Mesendoderm (in vitro differentiated cells): ENCODE measurements around the gene TMEM72.

Experiments used
- DNase-seq: peaks from one replicate; pipeline ENCODE4 v3.0.0; 2013
- H2AK5ac ChIP-seq: 2 replicates; pipeline ENCODE4 v1.6.1; 2013; ENCODE audit warnings: low read length, inconsistent platforms
- H2BK120ac ChIP-seq: 2 replicates; pipeline ENCODE4 v1.6.1; 2013; ENCODE audit warnings: low read depth, mild to moderate bottlenecking, low read length, moderate library complexity, mixed read lengths
- H2BK15ac ChIP-seq: replicated peaks from 2 replicates; pipeline ENCODE4 v1.6.1; 2013; ENCODE audit warnings: low read depth, mild to moderate bottlenecking, moderate library complexity
- H2BK5ac ChIP-seq: 2 replicates; pipeline ENCODE4 v1.6.1; 2013; ENCODE audit warnings: low read length, inconsistent platforms
- H3K18ac ChIP-seq: 2 replicates; pipeline ENCODE4 v1.6.1; 2013; ENCODE audit warnings: mild to moderate bottlenecking, low read length, mixed read lengths
- H3K23ac ChIP-seq: one replicate; pipeline ENCODE4 v1.6.1; 2013; ENCODE audit warnings: low read length
- H3K27ac ChIP-seq: 2 replicates; pipeline ENCODE4 v1.5.1; 2013; ENCODE audit warnings: low read depth, mild to moderate bottlenecking, inconsistent platforms, low read length, moderate library complexity
- H3K27me3 ChIP-seq: 2 replicates; pipeline ENCODE4 v1.6.1; 2013; ENCODE audit warnings: low read length, control low read depth, mild to moderate bottlenecking, inconsistent platforms; ENCODE audit not compliant: insufficient read depth, poor library complexity
- H3K36me3 ChIP-seq: 2 replicates; pipeline ENCODE4 v1.6.1; 2013; ENCODE audit warnings: low read length, inconsistent platforms; ENCODE audit not compliant: control insufficient read depth, insufficient read depth
- H3K4ac ChIP-seq: one replicate; pipeline ENCODE4 v1.6.1; 2013; ENCODE audit warnings: low read depth, mild to moderate bottlenecking, low read length, moderate library complexity
- H3K4me1 ChIP-seq: 2 replicates; pipeline ENCODE4 v1.6.1; 2013; ENCODE audit warnings: low read depth, low read length, inconsistent platforms; ENCODE audit not compliant: control insufficient read depth
- H3K4me2 ChIP-seq: 2 replicates; pipeline ENCODE4 v1.6.1; 2013; ENCODE audit warnings: low read length
- H3K4me3 ChIP-seq: 2 replicates; pipeline ENCODE4 v1.5.1; 2013; ENCODE audit warnings: mild to moderate bottlenecking, low read length
- H3K56ac ChIP-seq: one replicate; pipeline ENCODE4 v1.6.1; 2013; ENCODE audit warnings: low read length
- H3K79me1 ChIP-seq: 2 replicates; pipeline ENCODE4 v1.6.1; 2013; ENCODE audit warnings: low read length, inconsistent platforms
- H3K79me2 ChIP-seq: 2 replicates; pipeline ENCODE4 v1.6.1; 2013; ENCODE audit warnings: mild to moderate bottlenecking, low read length; ENCODE audit not compliant: control insufficient read depth, insufficient read depth
- H3K9ac ChIP-seq: 2 replicates; pipeline ENCODE4 v1.6.1; 2013; ENCODE audit warnings: low read length, inconsistent platforms
- H4K5ac ChIP-seq: one replicate; pipeline ENCODE4 v1.6.1; 2013; ENCODE audit warnings: low read length
- H4K8ac ChIP-seq: one replicate; pipeline ENCODE4 v1.6.1; 2013; ENCODE audit warnings: low read depth, mild to moderate bottlenecking, control low read depth, low read length, moderate library complexity
- WGBS: extraction: QIAGEN DNeasy Blood & Tissue Kit; methylation state at CpG from one replicate; pipeline ENCODE4 v1.1.7; 2013; ENCODE audit warnings: low lambda C conversion rate, missing lambda C conversion rate; ENCODE audit not compliant: insufficient coverage; ENCODE audit errors: extremely low coverage; 5-methylcytosine and 5-hydroxymethylcytosine counted together

Gene TMEM72

DNA sequence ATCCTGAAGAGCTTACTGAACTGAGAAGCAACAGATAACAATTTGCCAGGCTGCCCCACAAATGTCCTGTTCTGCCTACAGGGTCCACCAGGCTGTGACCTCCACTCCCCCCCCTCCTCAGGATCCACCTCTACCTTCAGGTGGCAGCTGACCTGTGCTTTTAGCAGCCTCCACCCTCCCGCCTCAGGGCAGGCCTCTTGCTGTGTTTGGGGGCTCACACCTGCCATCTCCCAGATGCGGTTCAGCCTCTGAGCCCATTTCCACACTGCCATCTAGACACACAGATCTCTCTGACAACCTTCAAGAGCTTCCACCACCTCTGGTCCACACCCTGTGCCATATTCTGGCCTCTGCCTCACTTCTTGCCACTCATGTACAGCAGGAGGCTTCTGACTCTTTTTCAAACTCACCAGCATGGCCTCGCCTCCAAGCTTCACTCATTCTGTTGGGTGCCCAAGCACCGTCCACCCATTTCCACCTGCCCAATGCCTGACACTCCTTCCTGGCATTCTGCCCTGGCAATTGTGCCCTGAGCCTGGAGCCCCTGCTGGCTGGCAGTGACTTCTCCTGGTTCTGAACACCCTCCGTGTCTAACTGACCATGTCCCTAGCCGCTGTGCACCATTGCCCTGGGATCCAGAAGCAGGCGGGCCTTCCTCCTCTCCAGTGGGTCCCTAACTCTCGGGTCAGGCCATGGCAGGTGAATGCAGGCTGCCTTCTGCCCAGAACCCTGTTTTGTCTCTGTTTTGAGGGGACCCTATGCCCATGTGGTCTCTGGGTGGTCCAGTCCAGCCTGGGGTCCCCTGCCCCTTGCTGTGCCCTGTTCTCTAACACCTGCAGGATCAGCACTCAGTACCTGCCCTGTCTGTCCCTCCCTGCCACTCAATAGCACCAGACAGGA is 18.5 kb downstream of the TMEM72 start:
- no peak overlapping the region for H3K23ac ChIP-seq
- H4K8ac ChIP-seq, result no peak overlapping the region
- no peaks in the 10 kb centered on the region for H3K4me1 ChIP-seq
- H3K27ac ChIP-seq, result no peak overlapping the region
- WGBS, result no CpG with 5 or more reads among the region's 8 CpGs
- H2BK120ac ChIP-seq, result no peak overlapping the region
- H3K56ac ChIP-seq, result no peak overlapping the region
- H2AK5ac ChIP-seq, result no peak overlapping the region
- H3K36me3 ChIP-seq, result no peaks in the 10 kb centered on the region
- no peak overlapping the region for H3K18ac ChIP-seq
- H2BK15ac ChIP-seq, result no peak overlapping the region
- H3K9ac ChIP-seq, result no peak overlapping the region
- no peaks in the 10 kb centered on the region for H3K79me2 ChIP-seq
- no peak overlapping the region for H2BK5ac ChIP-seq
- no peaks in the 10 kb centered on the region for H3K27me3 ChIP-seq
- DNase-seq, result no peak
- H4K5ac ChIP-seq, result no peak overlapping the region
- no peak overlapping the region for H3K4me2 ChIP-seq
- no peaks in the 10 kb centered on the region for H3K79me1 ChIP-seq
- H3K4me3 ChIP-seq, result no peak overlapping the region
- H3K4ac ChIP-seq, result no peak overlapping the region

DNA sequence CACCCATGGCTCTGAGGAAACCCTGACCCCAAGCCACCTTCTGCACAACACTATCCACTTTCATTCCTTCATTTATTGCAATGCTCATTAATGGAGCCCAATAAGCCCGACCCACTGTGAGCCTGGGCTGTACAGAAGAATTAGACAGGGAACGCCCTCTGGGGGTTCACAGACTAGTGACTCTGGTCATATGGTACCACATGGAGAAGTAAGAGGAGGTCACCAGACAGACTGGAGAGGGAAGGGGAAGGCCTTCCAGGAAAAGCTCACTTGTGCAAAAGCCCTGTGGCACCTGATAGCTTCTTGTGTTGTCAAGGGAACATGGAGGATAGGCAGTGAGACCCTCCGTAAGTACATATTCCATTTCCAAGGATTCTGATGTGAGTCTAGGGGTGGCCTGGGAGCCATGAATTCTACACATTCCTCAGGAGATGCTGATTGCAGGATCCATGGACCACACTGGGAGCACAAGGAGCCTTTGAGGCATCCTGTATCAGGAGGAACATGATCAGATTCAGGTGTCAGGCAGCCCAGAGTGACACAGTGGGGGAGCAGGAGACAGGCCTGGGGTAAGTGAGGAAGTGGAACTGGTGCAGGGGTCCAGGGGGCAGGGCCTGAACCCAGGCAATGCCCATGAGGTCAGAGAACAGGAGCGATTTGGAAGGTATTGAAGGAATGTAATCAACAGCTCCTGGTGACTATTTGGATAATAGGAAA is 19.9 kb downstream of the TMEM72 start:
- Histone ChIP-seq H2BK120ac (no peak overlapping the region), H3K4ac (no peak overlapping the region), H3K27ac (no peak overlapping the region), H3K9ac (no peak overlapping the region), H2AK5ac (no peak overlapping the region), H3K4me3 (no peak overlapping the region), H3K27me3 (no peaks in the 10 kb centered on the region), H2BK5ac (no peak overlapping the region), H3K56ac (no peak overlapping the region), H3K36me3 (no peaks in the 10 kb centered on the region), H3K4me1 (no peaks in the 10 kb centered on the region), H2BK15ac (no peak overlapping the region), H4K8ac (no peak overlapping the region), H3K23ac (no peak overlapping the region), H3K18ac (no peak overlapping the region), H3K79me2 (no peaks in the 10 kb centered on the region), H4K5ac (no peak overlapping the region), H3K4me2 (no peak overlapping the region), H3K79me1 (no peaks in the 10 kb centered on the region)
- no CpG with 5 or more reads among the region's 4 CpGs for WGBS
- no peak for DNase-seq

DNA sequence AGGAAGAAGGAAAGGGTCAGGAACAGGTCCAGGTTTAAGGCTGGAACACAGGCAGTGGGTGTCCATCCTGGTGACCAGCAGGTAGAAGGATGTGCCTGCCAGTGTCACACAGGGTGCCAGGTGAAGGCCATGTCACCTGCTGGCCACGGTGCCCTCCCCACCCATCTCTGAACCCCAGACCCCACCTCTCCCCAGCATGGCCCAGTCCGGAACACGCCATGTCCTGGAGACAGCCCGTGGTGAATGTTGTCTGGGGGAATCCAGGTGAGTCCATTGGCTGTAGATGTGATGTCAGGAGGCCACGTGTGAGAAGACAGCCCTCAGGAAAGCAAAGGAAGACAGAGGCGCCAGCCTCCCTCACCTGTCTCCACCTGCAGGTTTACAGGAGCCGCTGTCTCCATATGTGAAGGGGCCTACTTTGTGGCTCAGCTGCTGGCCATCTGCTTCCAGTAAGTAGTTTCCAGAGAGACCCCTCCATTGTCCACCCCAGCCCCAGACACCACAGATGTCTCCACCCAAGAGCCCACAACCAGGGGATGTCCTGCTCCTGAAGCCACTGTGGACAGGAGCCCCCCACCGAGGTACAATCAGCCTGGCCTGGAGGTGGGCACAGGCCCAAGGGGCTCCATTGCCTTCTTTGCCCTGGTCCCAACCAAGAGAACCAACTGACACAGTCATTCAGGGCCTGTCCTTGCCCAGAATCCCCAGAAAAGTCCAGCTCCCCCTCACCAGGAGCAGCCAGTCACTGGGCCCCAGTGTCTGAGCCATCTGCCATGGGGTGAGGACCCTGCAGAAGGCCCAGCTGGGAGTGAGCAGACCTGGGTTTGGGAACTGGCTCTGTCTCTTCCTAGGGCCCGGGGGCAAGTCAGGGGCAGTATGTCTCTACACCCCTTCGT is 20.7 kb downstream of the TMEM72 start:
- Histone ChIP-seq H3K23ac (no peak overlapping the region), H3K4me2 (no peak overlapping the region), H2BK15ac (no peak overlapping the region), H3K4me1 (no peaks in the 10 kb centered on the region), H3K4me3 (no peak overlapping the region), H3K18ac (no peak overlapping the region), H3K27ac (no peak overlapping the region), H3K56ac (no peak overlapping the region), H3K79me1 (no peaks in the 10 kb centered on the region), H3K27me3 (no peaks in the 10 kb centered on the region), H4K5ac (no peak overlapping the region), H4K8ac (no peak overlapping the region), H3K4ac (no peak overlapping the region), H3K9ac (no peak overlapping the region), H2AK5ac (no peak overlapping the region), H2BK5ac (no peak overlapping the region), H3K79me2 (no peaks in the 10 kb centered on the region), H3K36me3 (no peaks in the 10 kb centered on the region), H2BK120ac (no peak overlapping the region)
- DNase-seq, result no peak
- no CpG with 5 or more reads among the region's 10 CpGs for WGBS

DNA sequence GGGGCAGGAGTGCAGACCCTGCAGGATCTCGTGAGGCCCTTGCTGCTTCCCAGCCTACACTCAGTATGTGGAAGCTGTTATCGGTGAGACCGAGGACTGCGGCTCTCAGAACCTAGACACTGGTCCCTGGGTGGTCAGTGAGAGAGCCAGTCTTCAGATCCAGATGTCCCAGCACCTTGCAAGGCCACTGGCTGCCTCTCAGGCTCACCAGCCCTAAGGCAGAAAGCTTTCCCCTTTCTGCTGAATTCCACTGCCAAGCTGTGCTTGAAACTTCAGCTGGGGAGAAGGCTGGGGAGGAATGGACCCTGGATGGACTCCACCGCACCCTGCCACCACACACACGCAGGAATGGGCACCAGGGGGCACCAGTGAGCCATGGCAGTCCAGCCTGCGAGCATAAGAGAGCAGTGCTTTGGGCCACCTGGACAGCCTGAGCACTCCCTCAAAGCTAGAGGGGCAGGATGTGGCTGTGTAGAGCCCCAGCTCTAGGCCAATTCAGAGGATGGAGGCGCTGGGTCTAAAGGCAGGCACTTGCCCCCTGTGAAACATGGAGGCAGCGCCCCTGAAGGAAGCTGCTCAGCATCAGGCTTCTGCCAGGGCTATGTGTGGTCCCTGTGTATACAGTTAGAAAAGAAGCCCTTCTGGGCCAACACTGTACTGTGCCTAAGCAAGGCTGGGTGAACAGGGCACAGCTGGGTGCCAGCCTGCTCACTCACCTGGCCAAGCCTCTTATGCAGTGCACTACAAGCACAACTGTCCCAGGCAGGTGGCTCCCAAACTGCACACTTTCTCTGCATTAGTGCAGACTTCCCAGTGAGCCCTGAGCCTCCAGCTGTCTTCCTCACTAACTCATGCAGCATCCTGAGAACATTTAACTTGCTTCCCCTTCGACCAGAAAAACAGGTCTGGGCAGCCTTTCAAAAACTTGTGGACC is 21.6 kb downstream of the TMEM72 start:
- peak; percentile 88 for DNase-seq
- no peak overlapping the region for H2BK5ac ChIP-seq
- no peak overlapping the region for H3K27ac ChIP-seq
- no peaks in the 10 kb centered on the region for H3K27me3 ChIP-seq
- no peak overlapping the region for H2BK15ac ChIP-seq
- H3K36me3 ChIP-seq, result no peaks in the 10 kb centered on the region
- no CpG with 5 or more reads among the region's 10 CpGs for WGBS
- H4K5ac ChIP-seq, result no peak overlapping the region
- no peak overlapping the region for H3K56ac ChIP-seq
- H4K8ac ChIP-seq, result no peak overlapping the region
- H3K4me3 ChIP-seq, result no peak overlapping the region
- H3K23ac ChIP-seq, result no peak overlapping the region
- no peaks in the 10 kb centered on the region for H3K79me1 ChIP-seq
- H3K4me1 ChIP-seq, result no peaks in the 10 kb centered on the region
- no peak overlapping the region for H2BK120ac ChIP-seq
- no peak overlapping the region for H3K18ac ChIP-seq
- H3K4ac ChIP-seq, result no peak overlapping the region
- peak overlapping the region; percentile 13 for H3K9ac ChIP-seq
- no peaks in the 10 kb centered on the region for H3K79me2 ChIP-seq
- no peak overlapping the region for H2AK5ac ChIP-seq
- no peak overlapping the region for H3K4me2 ChIP-seq
